UCSD-AML1 (cell line): Measurements from ENCODE around the gene C11orf42.

Experiments used
- DNase-seq: peaks from one replicate; lab custom pipeline; 2025; ENCODE audit not compliant: unreplicated experiment; lab: John Stamatoyannopoulos, UW

The C11orf42 gene, protein sequence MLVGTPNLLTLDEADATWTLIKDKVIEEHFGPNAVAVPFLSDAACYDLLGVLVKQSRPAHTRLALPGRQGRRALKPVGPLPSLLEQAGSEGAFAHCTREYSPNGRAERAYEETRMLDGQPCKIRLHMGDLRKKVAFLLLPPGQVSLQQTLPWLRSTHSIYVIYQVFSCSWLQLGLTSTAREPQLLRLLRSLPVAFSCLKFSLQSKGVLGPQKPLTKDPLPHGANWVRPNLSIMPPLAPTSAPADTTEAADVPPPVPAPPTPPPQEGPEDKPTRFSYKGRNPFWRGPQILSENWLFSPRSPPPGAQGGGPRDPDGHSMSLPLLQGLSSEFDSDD

DNA sequence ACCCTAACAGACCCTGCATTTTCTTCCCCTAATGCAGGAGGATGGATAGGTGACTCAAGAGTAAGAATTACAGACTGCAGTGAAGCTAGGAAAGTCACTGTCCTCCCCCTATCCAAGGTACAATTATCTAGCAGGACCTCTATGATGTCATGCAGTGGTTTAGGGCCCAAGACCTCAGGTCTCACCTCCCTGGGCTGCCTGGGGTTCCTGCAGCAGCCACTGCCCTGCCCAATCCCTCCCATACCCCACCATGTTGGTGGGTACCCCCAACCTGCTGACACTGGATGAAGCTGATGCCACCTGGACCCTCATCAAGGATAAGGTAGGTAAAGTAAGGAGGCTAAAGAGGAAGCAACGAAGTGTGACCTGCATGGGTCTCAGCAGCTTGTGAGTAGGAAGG is at the start of gene C11orf42:
C11orf42 (plus strand) TSS at position 192 of the 400 bp plus-strand sequence; CDS start at position 251, 59 bp downstream.
- DNase-seq = no peak

DNA sequence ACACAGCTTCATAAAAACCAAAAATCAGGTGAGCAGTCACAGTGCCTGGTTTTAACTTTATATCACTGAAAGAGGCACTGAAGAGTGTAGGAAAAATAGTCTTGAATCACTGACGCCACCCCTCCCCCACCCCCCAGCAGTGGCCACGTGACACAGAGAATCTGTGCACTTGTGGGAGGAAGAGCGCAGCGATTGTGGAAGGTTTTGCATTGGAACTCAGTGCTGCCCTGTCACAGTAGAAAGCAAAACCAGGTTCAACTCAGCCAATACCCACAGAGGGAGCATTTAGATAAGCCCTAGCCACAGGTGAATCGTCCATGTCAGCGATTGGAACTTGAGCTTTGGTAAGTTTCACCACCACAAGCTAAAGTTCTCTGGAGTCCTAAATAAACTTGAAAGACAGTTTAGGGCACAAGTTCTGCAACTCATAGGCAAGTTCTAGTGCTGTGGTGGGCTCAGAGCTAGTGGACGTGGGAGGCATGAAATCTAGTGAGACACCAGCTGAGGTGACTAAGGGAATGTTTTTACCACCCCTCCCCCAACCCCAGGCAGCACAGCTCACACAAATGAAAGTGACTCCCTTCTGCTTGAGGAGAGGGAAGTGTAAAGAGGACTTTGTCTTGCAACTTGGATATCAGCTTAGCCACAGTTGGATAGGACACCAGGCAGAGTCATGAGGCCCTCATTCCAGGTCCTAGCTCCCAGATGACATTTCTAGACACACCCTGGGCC is 48.6 kb upstream of the C11orf42 start:
- no peak for DNase-seq

DNA sequence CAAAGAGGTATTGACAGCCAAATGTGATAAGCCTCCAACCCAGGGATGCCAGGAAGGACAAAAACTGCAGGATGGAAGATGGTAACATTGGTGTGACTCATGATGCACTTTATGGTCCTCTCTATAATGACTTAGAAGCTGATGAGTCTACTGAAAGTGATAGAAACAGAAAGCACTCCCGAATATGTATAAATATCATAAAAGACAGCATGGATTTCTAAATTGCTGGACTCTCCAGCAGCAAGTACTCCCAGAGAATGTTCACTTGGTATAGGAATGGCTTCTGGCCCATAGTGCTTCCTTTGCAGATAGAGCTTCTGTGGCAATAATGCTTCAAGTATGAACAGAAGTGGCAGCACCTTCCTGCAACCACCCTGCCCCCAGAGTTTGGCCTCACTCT is 35.1 kb upstream of the C11orf42 start, which contains the start of gene OR52B2:
OR52B2 (minus strand) TSS at position 101 of the 400 bp plus-strand sequence; CDS start at position 101, 0 bp downstream.
- DNase-seq = no peak

DNA sequence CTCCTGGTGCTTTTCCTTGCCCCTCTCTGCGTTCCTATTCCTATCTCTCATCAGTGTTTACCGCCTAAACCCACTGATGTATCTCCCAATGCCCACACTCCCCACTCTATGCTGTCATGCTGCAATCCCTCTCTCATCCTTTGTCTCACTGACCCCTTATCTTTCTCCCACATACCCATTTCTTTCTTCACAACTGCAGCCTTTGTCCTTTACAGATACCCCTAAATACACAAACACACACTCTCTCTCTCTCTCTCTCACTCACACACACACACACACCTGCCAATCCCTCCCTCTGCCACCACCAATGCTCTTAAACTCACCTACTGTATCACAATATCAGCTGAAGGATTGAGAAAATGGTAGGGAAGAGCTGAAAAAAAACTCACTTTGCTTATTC is 29.9 kb upstream of the C11orf42 start:
- no peak for DNase-seq

DNA sequence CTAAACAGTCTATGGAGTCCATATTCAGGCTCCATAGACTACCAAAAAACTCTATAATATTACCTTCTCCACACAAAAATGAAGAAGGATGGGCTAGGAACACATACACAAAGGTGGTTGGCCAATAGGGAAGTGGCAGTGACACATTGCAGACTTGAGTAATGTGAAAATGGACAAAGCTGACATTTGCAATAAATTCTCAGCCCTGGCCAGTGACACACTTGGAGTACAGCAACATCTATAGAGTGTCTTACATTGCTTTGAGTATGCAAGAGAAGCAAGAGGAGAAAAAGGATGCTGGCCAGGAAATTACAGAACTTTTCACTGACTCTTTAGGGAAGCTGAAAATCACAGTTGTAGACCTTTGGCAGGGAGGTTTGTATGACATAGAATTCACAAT is 13.6 kb upstream of the C11orf42 start:
- no peak for DNase-seq

DNA sequence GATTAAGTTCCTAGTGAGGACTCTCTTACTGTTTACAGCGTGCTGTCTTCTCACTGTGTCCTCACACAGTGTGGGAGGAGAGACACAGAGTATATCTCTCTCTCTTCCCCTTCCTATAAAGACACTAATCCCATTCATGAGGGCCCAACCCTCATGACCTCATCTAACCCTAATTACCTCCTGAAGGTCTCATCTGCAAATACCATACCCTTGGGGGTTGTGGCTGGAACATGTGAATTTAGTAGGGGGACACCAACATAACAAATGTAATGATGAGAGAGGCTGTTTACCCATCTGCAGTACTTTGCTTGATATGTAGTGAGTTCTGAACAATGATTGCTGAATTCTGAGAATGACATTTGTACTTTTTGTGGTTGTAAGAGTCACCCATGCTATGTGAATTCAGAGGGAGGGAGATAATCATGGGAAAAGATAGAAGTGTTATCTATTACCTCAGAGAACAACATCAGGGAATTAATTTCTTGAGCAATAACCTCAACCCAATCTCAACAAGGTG is 11.2 kb upstream of the C11orf42 start:
- DNase-seq = no peak

DNA sequence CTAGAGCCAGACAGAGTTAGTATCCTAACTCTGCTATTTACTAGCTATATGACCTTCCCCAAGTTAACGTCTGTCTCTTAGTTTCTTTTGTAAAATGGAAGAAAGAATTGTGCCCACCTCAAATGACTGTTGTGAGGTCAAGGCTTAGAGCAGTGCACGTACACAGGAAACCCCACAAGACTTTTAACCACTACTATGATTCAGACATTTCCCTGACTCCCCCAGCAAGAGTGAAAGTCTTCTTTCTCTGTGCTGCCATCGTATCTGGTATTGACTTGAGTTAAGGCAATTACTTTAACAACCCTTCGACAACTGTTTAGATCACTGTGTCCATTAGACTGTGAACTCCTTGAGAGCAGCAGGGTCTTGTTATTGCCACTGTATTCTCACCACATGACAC is 9.0 kb upstream of the C11orf42 start:
- DNase-seq = no peak

DNA sequence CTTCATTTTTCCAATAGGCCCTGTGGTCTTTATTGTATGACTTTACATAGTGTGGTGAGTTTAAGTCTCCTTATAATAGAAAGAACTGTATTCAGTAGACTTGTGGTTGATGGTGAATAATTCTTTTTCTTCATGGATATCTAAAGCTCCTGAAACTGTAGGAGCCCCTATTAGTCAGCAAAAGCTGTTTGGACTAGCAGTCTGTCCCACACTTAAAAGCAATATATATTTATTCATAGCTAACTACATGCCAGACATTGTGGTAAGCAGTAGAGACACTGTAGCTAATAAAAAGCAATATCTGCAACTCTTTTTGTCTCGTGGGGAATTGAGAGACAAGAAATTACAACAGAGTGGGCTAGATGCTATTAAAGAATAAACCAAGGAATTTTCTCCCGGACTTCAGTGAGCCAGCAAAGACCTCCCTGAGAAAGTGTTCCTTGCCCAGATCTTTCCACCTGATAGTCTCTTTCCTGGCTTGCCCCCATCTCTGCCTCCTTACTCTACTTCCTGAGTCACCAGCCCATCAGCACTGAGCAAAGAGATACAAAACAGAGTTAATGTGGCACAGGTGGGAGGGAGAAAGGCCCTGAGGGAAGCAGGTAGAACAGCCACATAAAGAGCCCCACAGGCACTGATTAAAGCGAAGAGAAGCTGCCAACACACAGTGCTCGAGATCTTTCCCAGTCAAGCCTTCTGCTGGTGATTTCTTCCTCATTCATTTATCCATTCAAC is 7.7 kb upstream of the C11orf42 start:
- DNase-seq = no peak

DNA sequence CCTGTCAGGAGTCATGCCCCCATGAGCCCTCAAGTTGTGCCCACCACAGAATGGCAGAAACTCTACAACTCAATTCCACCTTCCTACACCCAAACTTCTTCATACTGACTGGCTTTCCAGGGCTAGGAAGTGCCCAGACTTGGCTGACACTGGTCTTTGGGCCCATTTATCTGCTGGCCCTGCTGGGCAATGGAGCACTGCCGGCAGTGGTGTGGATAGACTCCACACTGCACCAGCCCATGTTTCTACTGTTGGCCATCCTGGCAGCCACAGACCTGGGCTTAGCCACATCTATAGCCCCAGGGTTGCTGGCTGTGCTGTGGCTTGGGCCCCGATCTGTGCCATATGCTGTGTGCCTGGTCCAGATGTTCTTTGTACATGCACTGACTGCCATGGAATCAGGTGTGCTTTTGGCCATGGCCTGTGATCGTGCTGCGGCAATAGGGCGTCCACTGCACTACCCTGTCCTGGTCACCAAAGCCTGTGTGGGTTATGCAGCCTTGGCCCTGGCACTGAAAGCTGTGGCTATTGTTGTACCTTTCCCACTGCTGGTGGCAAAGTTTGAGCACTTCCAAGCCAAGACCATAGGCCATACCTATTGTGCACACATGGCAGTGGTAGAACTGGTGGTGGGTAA is 6.1 kb upstream of the C11orf42 start, which contains the start of gene OR52W1:
OR52W1 (plus strand) TSS at position 51 of the 637 bp plus-strand sequence; CDS start at position 51, 0 bp downstream.
- DNase-seq = no peak

DNA sequence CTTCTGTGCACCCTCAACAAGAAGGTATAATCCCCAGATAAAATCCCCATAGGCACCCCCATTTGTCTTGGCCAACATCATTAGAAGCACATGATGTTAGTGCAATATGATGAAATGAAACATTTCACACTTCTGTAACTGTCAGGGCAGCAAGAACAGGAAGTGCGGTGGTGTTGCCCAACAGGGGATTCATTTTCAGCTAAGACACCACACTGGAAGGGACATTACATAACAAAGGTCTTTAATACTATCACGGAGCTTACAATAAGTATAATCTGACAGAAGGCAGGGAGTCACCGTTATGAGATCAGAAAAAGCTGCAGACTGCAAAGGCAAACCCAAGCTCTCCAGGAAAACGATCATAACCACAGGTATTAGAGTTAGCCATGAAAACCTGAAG is 4.4 kb upstream of the C11orf42 start:
- no peak for DNase-seq

DNA sequence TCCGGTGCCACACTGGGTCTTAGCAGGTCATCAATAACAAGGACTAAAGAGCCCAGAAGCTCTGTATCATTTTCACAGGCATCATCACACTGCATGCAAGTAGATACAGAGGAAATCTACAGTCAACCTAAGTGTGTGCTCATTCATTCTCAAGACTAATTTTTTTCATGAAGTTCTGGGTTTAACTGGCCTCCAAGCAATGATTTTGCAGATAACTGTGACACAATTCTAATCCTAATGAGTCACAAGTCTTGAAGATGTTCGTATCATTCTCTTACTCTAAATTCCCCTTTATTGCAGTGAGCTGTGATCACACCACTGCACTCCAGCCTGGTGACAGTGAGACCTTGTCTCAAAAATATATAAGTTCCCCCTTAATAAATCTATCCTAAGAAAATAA is 3.9 kb upstream of the C11orf42 start:
- no peak for DNase-seq

DNA sequence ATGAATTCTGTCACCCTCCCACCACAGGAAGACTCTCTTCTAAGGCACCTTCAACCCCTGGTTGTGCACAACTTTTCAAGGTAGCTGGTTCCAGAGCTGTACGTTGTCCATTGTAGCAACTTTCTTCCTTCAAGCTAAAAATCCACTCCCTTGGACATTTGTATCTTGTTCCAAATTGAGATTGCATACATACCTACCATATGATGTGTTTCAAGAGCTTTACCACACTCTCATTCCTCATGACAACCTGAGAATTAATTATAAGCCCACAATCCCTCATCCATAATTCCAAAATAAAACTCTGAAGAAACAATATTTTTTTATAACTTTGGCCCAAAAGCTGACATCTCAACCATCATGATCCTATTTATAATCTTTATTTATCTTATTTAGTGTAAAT is 3.3 kb upstream of the C11orf42 start:
- DNase-seq = no peak

DNA sequence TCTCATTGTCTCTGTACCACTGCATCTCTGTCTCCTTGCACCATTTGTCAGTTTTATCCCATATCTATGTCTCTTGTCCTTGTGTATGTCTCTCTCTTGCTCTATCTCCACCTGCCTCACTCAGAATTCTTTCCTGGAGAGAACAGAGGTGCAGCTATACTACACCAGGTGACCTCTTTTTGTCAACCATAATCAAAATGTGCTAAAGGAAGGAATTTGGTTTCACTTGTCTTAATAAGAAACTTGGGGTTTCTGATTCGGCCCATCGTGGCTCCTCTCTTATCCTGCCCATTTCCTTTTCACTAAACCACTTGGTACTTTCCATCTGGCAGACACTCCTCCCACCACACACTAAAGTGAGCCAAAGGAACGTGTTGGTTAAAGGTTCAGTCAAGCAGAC is 2.0 kb upstream of the C11orf42 start:
- no peak for DNase-seq

DNA sequence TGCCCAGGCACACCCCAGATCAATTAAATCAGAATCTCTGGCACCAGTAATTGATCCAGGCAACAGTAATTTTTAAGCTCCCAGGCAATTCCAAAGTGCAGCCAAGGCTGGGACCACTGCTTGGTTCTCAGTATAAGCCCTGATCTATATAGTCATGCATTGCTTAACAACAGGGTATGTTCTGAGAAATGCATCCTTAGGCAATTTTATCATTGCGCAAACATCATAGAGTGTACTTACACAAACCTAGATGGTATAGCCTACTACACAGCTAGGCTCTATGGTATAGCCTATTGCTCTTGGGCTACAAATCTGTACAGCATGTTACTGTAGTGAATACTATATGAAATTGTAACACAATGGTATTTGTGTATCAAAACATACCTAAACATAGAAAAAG is 651 bp upstream of the C11orf42 start:
- DNase-seq = no peak

DNA sequence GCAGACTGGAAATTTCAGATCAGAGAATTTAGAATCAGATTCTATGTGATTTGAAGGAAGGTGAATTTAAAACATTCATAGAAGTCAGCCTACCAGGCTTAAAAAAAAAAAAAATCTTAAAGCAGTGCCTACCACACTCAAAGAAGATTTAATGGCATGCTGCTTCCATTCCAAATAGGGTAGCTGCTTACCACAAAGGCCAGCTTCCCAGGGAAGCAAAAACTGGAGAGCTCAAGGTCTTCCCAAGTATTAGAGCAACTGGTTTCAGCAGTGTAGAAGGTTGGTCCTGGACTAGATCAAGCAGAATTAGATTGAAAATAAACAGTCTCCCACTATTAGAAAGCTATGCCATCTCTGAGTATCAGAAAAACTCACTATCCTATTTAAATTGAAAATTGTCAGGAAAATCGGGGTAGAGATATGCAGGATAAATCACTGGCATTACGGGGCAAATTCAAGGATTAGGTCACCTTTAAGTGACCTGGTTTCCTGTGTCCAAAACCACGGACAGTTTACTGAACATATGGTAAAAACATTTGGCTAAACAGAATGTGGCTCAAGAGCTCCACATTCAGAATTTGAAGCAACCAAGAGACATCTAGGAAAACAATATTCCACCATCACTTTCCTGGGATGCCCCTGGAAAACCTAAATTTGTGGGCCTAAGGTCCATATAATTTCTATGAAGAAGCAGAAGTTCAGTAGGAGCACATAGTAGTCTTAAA is 1.3 kb downstream of the C11orf42 start:
- no peak for DNase-seq

DNA sequence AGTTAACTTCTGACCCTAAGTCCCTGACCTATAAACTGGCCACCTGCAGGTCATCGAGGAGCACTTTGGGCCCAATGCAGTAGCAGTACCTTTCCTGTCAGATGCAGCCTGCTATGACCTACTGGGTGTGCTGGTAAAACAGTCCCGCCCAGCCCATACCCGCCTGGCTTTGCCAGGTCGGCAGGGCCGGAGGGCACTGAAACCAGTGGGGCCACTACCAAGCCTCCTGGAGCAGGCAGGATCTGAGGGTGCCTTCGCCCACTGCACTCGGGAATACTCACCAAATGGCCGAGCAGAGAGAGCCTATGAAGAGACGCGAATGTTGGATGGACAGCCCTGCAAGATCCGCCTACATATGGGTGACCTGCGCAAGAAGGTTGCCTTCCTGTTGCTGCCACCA is 4.4 kb downstream of the C11orf42 start:
- no peak for DNase-seq

DNA sequence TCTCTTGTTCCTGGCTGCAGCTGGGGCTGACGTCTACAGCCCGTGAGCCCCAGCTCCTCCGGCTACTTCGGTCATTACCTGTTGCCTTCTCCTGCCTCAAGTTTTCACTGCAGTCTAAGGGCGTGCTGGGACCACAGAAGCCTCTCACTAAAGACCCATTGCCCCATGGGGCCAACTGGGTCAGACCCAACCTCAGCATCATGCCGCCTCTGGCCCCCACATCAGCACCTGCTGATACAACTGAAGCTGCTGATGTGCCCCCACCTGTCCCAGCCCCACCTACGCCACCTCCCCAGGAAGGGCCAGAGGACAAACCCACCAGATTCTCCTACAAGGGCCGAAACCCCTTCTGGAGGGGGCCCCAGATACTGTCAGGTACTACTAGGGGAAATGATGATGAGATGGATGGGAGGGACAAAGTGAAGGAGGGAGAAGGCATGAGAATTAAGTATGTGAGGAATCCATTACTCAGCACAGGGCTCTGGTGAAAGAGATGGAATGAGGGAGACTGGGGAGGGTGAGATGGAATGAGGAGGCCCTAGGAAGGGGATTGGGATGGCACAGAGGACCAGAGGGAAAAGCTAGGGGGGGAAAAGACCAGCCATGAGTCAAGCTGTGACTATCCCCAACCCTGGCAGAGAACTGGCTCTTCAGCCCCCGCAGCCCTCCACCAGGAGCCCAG is 5.1 kb downstream of the C11orf42 start:
- DNase-seq = no peak

DNA sequence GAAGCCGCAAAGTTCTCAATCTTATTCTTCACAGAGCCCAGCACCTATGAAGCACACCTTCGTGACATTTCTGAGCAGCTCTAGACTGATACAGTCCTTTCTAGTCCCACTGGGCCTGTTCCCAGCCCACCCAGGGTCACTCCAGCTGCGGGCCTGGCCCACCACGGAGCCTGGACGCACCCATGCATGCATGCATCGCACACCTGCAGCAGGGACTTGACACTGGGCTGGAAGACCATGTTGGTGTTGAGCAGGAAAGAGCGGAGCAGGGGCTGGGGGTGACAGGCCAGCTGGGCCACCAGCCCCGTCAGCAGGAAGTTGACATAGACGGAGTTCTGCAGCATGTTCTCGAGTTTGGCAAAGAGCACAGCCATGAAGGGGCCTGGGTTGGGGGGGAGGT is 9.2 kb downstream of the C11orf42 start:
- DNase-seq = no peak

DNA sequence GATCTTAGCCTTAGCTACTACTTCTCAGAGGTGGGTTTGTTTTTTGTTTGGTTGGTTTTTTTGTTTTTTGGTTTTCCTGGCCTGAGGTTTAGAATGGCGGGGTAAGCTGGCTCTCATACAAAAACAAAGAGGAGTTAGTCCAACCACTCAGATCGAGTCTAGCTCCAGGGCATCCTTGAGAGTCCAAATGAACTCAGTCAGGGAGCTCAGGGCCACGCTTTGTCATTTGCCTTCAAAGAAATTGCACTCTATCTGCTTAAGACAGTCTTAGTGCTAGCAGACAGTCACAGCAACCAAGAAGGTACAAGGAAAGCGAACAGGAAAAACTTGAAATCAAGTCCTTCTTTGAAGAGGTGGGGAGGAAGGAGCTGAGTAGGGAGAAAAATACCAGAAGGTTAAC is 11.1 kb downstream of the C11orf42 start:
- DNase-seq = no peak

DNA sequence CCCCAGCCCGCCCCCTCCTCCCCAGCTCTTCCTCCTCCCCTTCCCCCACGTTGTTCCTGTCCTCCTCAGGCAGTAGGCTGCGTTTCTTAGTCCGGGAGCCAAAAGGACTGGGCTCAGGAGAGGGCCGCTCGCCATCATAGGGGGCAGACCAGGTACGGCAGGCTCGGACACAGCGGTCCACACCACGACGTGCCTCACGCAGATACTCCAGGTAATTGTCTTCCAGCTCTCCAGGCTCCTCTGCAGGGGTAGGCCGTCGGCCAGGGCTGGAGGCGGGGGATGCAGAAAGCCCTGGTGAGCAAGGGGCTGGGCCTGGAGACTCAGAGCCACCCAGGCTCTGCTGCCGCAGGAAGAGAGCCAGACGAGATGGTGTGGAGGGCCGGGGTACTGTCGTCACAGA is 12.4 kb downstream of the C11orf42 start:
- no peak for DNase-seq
